DND-41 (cell line): ENCODE measurements around the gene MAST2.

Experiments
- EZH2 ChIP-seq: IDR thresholded peaks from 3 replicates; pipeline ENCODE4 v1.6.1; 2012; ENCODE audit warnings: borderline replicate concordance, low read depth, mild to moderate bottlenecking, moderate library complexity, low read length, inconsistent platforms; ENCODE audit not compliant: severe bottlenecking
- TF ChIP-seq, protein P1 (sequence below): IDR thresholded peaks from 2 replicates; pipeline ENCODE4 v1.5.1; 2012; ENCODE audit warnings: borderline replicate concordance, low read length, moderate library complexity, mild to moderate bottlenecking; ENCODE audit not compliant: poor library complexity, severe bottlenecking; ENCODE audit errors: extremely low read depth

DNA sequence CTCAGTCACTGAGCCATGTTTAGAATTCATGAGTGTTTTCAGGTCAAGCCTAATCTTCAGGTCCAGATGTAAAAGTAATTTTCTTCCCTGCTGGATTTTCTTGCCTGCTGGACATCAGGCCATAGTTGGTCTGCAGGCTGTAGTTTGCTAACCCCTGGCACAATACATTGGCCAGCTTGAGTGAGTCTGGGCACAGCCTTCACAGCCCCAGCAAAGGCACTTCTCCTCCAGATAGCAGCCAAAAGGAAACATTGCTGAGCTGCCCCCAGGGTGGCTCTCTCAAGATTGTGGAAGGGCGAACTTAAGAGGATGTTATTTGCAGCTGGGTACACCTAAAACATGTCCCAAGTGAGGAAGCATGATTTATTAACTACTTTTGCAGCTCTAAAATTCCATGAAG lies 202.2 kb downstream of the MAST2 start:
- TF ChIP-seq, protein P1, sequence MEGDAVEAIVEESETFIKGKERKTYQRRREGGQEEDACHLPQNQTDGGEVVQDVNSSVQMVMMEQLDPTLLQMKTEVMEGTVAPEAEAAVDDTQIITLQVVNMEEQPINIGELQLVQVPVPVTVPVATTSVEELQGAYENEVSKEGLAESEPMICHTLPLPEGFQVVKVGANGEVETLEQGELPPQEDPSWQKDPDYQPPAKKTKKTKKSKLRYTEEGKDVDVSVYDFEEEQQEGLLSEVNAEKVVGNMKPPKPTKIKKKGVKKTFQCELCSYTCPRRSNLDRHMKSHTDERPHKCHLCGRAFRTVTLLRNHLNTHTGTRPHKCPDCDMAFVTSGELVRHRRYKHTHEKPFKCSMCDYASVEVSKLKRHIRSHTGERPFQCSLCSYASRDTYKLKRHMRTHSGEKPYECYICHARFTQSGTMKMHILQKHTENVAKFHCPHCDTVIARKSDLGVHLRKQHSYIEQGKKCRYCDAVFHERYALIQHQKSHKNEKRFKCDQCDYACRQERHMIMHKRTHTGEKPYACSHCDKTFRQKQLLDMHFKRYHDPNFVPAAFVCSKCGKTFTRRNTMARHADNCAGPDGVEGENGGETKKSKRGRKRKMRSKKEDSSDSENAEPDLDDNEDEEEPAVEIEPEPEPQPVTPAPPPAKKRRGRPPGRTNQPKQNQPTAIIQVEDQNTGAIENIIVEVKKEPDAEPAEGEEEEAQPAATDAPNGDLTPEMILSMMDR: no peak
- TF ChIP-seq EZH2: no peak
